Right atrium auricular region (tissue), 2 donors: ENCODE results near the gene ADD2. TPM values are rescaled to one million over a fixed set of nuclear protein-coding genes. Genes with fewer than 3 reads are reported as not detected.

Experiments
- DNase-seq: peaks from one replicate; pipeline ENCODE4 v3.0.0-alpha.2; 2019; ENCODE audit warnings: low spot score
- H3K27ac ChIP-seq, 2 donors: fragments of 200-600 bp; sonication (generic); 1 replicate in 1 of 2; 2 replicates in 1 of 2; pipeline ENCODE4 v1.5.1; 2016 to 2019
- H3K27me3 ChIP-seq, 2 donors: fragments of 200-600 bp; sonication (generic); one replicate each; pipeline versions ENCODE4 v1.5.1 to v1.6.0; 2017 to 2019
- H3K36me3 ChIP-seq: fragments of 200-600 bp; sonication (generic); one replicate; pipeline ENCODE4 v1.5.1; 2016
- H3K4me1 ChIP-seq, 2 donors: fragments of 200-600 bp; sonication (generic); one replicate each; pipeline versions ENCODE4 v1.5.1 to v1.6.0; 2017 to 2019
- H3K4me3 ChIP-seq, 2 donors: fragments of 200-600 bp; sonication (generic); 1 replicate in 1 of 2; 2 replicates in 1 of 2; pipeline ENCODE4 v1.5.1; 2017 to 2019; ENCODE audit warnings: mild to moderate bottlenecking in 1 of 2, moderate library complexity in 1 of 2
- H3K9me3 ChIP-seq, 2 donors: fragments of 200-600 bp; sonication (generic); one replicate each; pipeline ENCODE4 v1.5.1; 2019
- total RNA-seq, 2 donors: library from RNA; depleted of rRNA; stranded (reverse); fragments of >200 nt; gene quantifications; one replicate each; pipeline ENCODE4 v1.1.0, GENCODE V29; 2016
- TF ChIP-seq, protein P1 (sequence below), 2 donors: fragments of 200-600 bp; sonication (generic); IDR thresholded peaks; one replicate each; pipeline ENCODE4 v1.5.1; 2019; ENCODE audit warnings: antibody characterized with exemption in 2 of 2

ADD2 gene
- total RNA-seq, 2 donors from 2014 or later: 1.1 to 1.4 TPM

DNA sequence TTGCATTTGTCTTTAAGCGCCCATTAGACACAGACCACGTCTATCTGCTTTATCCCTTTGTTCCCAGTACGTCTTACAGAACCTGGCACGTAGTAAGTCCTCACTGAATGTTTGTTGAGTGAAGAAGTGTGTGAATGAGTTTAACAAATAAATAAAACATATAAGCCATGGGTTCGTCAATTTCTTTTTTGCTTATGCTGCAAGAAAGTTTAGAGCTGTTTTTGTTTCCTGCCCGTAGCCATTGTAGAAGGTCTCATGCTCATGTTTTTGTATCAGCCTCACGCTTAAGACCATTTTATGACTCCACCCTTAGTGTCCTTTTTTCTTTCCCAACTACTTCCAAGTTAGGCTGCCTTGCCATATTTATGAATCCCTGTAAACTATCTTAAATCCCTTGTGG, 2.5 kb downstream of the ADD2 start:
- TF ChIP-seq, protein P1, sequence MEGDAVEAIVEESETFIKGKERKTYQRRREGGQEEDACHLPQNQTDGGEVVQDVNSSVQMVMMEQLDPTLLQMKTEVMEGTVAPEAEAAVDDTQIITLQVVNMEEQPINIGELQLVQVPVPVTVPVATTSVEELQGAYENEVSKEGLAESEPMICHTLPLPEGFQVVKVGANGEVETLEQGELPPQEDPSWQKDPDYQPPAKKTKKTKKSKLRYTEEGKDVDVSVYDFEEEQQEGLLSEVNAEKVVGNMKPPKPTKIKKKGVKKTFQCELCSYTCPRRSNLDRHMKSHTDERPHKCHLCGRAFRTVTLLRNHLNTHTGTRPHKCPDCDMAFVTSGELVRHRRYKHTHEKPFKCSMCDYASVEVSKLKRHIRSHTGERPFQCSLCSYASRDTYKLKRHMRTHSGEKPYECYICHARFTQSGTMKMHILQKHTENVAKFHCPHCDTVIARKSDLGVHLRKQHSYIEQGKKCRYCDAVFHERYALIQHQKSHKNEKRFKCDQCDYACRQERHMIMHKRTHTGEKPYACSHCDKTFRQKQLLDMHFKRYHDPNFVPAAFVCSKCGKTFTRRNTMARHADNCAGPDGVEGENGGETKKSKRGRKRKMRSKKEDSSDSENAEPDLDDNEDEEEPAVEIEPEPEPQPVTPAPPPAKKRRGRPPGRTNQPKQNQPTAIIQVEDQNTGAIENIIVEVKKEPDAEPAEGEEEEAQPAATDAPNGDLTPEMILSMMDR (IDR thresholded peaks at IDR 0.05): no peak
- H3K4me3 ChIP-seq: no peak overlapping the region
- peaks cover 3 to 11% of the 10 kb centered on the region in 2 donors for H3K27me3 ChIP-seq

DNA sequence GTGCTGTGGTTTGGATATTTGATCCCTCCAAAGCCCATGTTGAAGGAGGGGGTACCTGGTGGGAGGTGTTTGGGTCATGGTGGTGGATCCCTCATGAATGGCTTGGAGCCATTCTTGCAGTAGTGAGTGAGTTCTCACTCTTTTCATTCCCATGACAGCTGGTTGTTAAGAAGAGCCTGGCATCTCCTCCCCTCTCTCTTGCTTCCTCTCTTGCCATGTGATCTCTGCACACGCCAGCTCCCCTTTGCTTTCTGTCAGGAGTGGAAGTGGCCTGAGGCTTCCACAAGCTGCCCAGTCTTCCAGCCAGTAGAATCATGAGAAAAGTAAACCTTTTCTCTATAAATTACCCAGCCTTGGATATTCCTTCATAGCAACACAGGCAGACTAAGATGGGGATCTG, 8.6 kb downstream of the ADD2 start:
- TF ChIP-seq, protein P1 (IDR thresholded peaks at IDR 0.05): no peak
- no peaks in the 10 kb centered on the region for H3K4me1 ChIP-seq

More for the DNA sequence above, 2.5 kb downstream of the ADD2 start:
- no peak for DNase-seq
- Histone ChIP-seq H3K4me1 (peaks cover 0 to 13% of the 10 kb centered on the region in 2 donors), H3K27ac (no peak overlapping the region), H3K9me3 (no peaks in the 10 kb centered on the region), H3K36me3 (no peaks in the 10 kb centered on the region)

DNA sequence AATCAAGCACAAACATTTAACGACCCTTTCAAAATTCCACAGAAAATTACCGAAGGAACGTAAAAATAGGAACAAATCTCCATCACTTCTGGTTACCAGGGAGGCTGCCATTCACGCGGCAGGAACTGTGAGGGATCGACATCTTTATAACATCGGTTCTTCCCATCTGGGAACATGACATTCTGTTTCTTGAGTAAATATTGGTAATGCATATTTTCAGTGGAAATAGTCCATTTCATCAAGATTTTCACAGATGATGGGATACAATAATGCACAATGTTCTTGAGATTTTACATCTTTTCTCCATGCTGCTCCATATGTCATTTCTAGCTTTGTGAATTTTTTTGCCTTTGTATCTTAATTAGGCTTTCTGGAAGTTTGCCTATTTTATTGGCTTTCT, 10.0 kb downstream of the ADD2 start:
- TF ChIP-seq, protein P1 (IDR thresholded peaks at IDR 0.05): no peak
- no peaks in the 10 kb centered on the region for H3K4me1 ChIP-seq
- no peaks in the 10 kb centered on the region for H3K27me3 ChIP-seq
- no peak overlapping the region for H3K4me3 ChIP-seq
- no peak for DNase-seq
- no peak overlapping the region for H3K27ac ChIP-seq
- no peaks in the 10 kb centered on the region for H3K36me3 ChIP-seq
- H3K9me3 ChIP-seq: no peaks in the 10 kb centered on the region

More for the DNA sequence above, 8.6 kb downstream of the ADD2 start:
- no peaks in the 10 kb centered on the region for H3K36me3 ChIP-seq
- H3K27ac ChIP-seq: no peak overlapping the region
- DNase-seq: no peak
- H3K27me3 ChIP-seq: no peaks in the 10 kb centered on the region
- H3K9me3 ChIP-seq: no peaks in the 10 kb centered on the region
- H3K4me3 ChIP-seq: no peak overlapping the region

DNA sequence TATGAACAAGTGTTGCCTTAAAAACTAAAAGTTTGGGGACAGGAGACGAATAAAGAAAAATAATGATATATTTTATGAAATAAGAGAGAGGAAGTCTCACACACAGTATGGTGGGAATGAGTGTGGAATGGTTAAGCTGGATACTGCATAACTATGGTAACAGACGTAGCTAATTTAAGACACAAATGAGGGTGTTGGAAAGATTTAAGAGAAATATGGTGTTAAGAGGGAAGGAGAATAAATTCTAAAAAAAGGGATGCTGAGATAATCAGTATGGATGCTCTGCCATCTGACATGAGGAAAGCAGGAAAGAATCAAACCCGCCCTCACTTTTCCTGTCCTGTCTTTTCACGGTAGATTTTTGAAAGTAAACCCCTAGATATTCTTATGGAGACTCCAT, 10.6 kb downstream of the ADD2 start:
- H3K4me1 ChIP-seq: no peaks in the 10 kb centered on the region
- no peaks in the 10 kb centered on the region for H3K36me3 ChIP-seq
- H3K4me3 ChIP-seq: no peak overlapping the region
- TF ChIP-seq, protein P1 (IDR thresholded peaks at IDR 0.05): no peak
- no peaks in the 10 kb centered on the region for H3K9me3 ChIP-seq
- no peaks in the 10 kb centered on the region for H3K27me3 ChIP-seq
- no peak for DNase-seq
- H3K27ac ChIP-seq: no peak overlapping the region

DNA sequence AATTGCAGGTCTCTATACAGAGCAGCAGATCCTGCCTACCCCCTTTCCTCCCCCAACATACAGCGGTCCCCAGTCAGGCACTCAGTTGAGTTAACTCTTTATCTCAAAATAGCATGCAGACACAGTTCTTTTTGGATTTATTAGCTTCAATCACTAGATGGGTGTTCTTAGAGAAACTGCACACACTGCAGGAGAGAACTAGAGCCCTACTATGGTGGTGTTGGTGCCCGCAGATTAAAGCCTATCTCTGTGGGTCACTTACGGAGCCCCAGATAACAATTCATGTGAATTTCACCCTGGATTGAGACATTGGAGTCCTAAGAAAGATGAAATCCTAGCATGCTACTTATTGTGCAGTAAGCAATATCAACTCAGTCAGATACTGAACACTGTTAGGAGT, 11.9 kb downstream of the ADD2 start:
- Histone ChIP-seq H3K9me3 (no peaks in the 10 kb centered on the region), H3K4me3 (no peak overlapping the region), H3K27ac (no peak overlapping the region), H3K4me1 (no peaks in the 10 kb centered on the region), H3K27me3 (no peaks in the 10 kb centered on the region), H3K36me3 (no peaks in the 10 kb centered on the region)
- TF ChIP-seq, protein P1 (IDR thresholded peaks at IDR 0.05): no peak
- no peak for DNase-seq

DNA sequence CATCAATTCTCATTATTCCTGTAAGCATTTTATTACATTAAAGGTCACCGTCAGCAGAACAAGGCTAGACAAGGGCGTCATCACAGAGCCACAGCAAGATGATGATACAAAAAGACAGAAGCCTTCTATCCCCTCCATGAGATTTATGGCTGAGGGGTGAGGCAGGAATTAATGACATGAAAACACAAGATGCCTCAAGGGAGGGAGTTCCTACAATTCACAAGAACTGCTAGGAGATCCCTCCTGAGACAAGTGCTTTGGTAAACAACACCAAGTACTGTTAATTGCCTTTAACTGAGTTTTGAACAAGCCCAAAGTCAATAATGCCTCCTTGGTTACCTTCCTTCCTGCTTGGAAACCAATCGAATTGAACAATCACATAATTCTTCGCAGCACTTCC, 14.1 kb downstream of the ADD2 start:
- H3K4me3 ChIP-seq: no peak overlapping the region
- no peak overlapping the region for H3K27ac ChIP-seq
- no peaks in the 10 kb centered on the region for H3K27me3 ChIP-seq
- no peaks in the 10 kb centered on the region for H3K4me1 ChIP-seq
- no peaks in the 10 kb centered on the region for H3K36me3 ChIP-seq
- no peak for DNase-seq
- no peaks in the 10 kb centered on the region for H3K9me3 ChIP-seq
- TF ChIP-seq, protein P1 (IDR thresholded peaks at IDR 0.05): no peak
